K562 (cell line): ENCODE results near the gene BSN. TPM values are rescaled to one million over a fixed set of nuclear protein-coding genes. Genes with fewer than 3 reads are reported as not detected.

Experiments used
- ATF1 ChIP-seq, 2 experiments: fragments of 450-650 bp in 1 of 2; IDR thresholded peaks; 2 replicates each; pipeline ENCODE4 v1.6.1; 2016; ENCODE audit warnings: missing compliant biosample characterization in 1 of 2, missing genetic modification characterization in 1 of 2
- BHLHE40 ChIP-seq: IDR thresholded peaks from 2 replicates; pipeline ENCODE4 v1.6.1; 2011; ENCODE audit warnings: low read length, improper control_type of control experiment
- BRF1 ChIP-seq: IDR thresholded peaks from 3 replicates; pipeline ENCODE4 v1.6.1; 2011; ENCODE audit warnings: borderline replicate concordance, mild to moderate bottlenecking; ENCODE audit not compliant: insufficient read length; ENCODE audit errors: extremely low read depth
- CEBPG ChIP-seq, 3 experiments: fragments of 200-800 bp in 1 of 3; sonication (Bioruptor generic) in 1 of 3; sonication (generic) in 1 of 3; formaldehyde crosslinking in 1 of 3; IDR thresholded peaks in 2 of 3; conservative IDR thresholded peaks in 1 of 3; 2 replicates each; pipeline versions ENCODE4 v1.6.1 to v1.8.0; 2016 to 2022; ENCODE audit warnings: missing compliant biosample characterization in 2 of 3, missing genetic modification characterization in 2 of 3, mild to moderate bottlenecking in 1 of 3, missing genetic modification reagents in 1 of 3
- EHMT2 ChIP-seq: fragments of 450-650 bp; IDR thresholded peaks from 2 replicates; pipeline ENCODE4 v1.6.1; 2018; ENCODE audit warnings: antibody characterized with exemption
- ERF ChIP-seq: fragments of 450-650 bp; formaldehyde crosslinking; IDR thresholded peaks from 2 replicates; pipeline ENCODE4 v1.4.0; 2020; ENCODE audit warnings: mild to moderate bottlenecking, mixed read lengths
- HNRNPLL ChIP-seq: fragments of 200-400 bp; formaldehyde crosslinking; IDR thresholded peaks from 2 replicates; pipeline ENCODE4 v1.6.1; 2017; ENCODE audit warnings: low read length, low read depth, mild to moderate bottlenecking; ENCODE audit not compliant: poor library complexity, severe bottlenecking
- KAT7 ChIP-seq: sonication (generic); formaldehyde crosslinking; IDR thresholded peaks from 2 replicates; pipeline ENCODE4 v1.8.0; 2022; ENCODE audit warnings: missing genetic modification reagents, mild to moderate bottlenecking, borderline replicate concordance
- KAT8 ChIP-seq: fragments of 450-650 bp; IDR thresholded peaks from 2 replicates; pipeline ENCODE4 v1.6.1; 2016; ENCODE audit warnings: low read depth, mild to moderate bottlenecking
- NFE2L1 ChIP-seq: fragments of 450-650 bp; IDR thresholded peaks from 2 replicates; pipeline ENCODE4 v1.6.1; 2016; ENCODE audit warnings: missing genetic modification characterization, low read depth, mild to moderate bottlenecking, missing compliant biosample characterization, moderate library complexity, borderline replicate concordance
- NR3C1 ChIP-seq: sonication (generic); formaldehyde crosslinking; IDR thresholded peaks from 2 replicates; pipeline ENCODE4 v1.8.1; 2022; ENCODE audit warnings: missing genetic modification reagents
- YY1 ChIP-seq, 3 experiments: IDR thresholded peaks; 2 replicates each; pipeline ENCODE4 v1.6.1; 2011; ENCODE audit warnings: low read length in 2 of 3, mild to moderate bottlenecking in 2 of 3, moderate library complexity in 2 of 3, borderline replicate concordance in 1 of 3, control low read depth in 1 of 3, low read depth in 1 of 3; ENCODE audit not compliant: insufficient read depth in 3 of 3, insufficient replicate concordance in 2 of 3, control insufficient read depth in 1 of 3, insufficient read length in 1 of 3; ENCODE audit errors: extremely low read depth in 1 of 3
- ZNF253 ChIP-seq: fragments of 250-450 bp; sonication (Bioruptor Pico); conservative IDR thresholded peaks from 2 replicates; pipeline ENCODE4 v1.6.1; 2021; ENCODE audit warnings: mild to moderate bottlenecking
- ZNF263 ChIP-seq: sonication (generic); formaldehyde crosslinking; IDR thresholded peaks from 2 replicates; pipeline ENCODE4 v1.8.0; 2022; ENCODE audit warnings: mild to moderate bottlenecking, missing genetic modification reagents, borderline replicate concordance
- ZSCAN29 ChIP-seq: fragments of 450-650 bp; IDR thresholded peaks from 2 replicates; pipeline ENCODE4 v1.6.1; 2017
- polyA plus RNA-seq, 8 experiments: library from polyadenylated mRNA; depleted of rRNA in 4 of 8; stranded (reverse) in 5 of 8; unstranded in 3 of 8; fragments of >200 nt; fragmentation: Nextera tagmentation in 2 of 8; fragmentation: Illumina TruSeq in 1 of 8; extraction: Ambion mirVana in 2 of 8; extraction: Trizol in 1 of 8; gene quantifications; 2 replicates each; pipeline versions ENCODE4 v1.2.1 to v1.2.3, GENCODE V29; 2011 to 2014; ENCODE audit warnings: inconsistent platforms in 1 of 8, missing spikeins in 1 of 8
- total RNA-seq, 7 experiments: library from RNA; depleted of rRNA in 6 of 7; stranded (reverse); fragments of >200 nt in 6 of 7; fragmentation: Illumina TruSeq in 2 of 7; extraction: Trizol in 2 of 7; gene quantifications; 2 replicates each; pipeline versions ENCODE4 v1.2.1 to v1.2.3, GENCODE V29; 2011 to 2021; ENCODE audit warnings: low replicate concordance in 1 of 7
- TF ChIP-seq, protein P1 (sequence below): fragments of 150-350 bp; IDR thresholded peaks from 2 replicates; pipeline ENCODE4 v1.6.1; 2014; ENCODE audit warnings: low read depth, mild to moderate bottlenecking, low read length, borderline replicate concordance
- TF ChIP-seq, protein P2 (sequence below), 2 experiments: fragments of 150-350 bp in 1 of 2; IDR thresholded peaks; 2 replicates each; pipeline ENCODE4 v1.6.1; 2012 to 2016; ENCODE audit warnings: low read depth in 2 of 2, low read length in 2 of 2, mild to moderate bottlenecking in 1 of 2, moderate library complexity in 1 of 2
- TF ChIP-seq, protein P3 (sequence below), 2 experiments: fragments of 450-650 bp in 1 of 2; sonication (generic) in 1 of 2; formaldehyde crosslinking; conservative IDR thresholded peaks; 2 replicates each; pipeline versions ENCODE4 v1.4.0 to v1.8.1; 2020 to 2022; ENCODE audit warnings: mild to moderate bottlenecking in 1 of 2, missing genetic modification reagents in 1 of 2

The BSN gene
- total and polyA plus RNA-seq, 9 of the 15 experiments (the other 6 are each of a cell fraction or from before 2014, with no cell fraction given) = 0.03 to 1.5 (median 0.29) TPM

- TF ChIP-seq, protein P1, sequence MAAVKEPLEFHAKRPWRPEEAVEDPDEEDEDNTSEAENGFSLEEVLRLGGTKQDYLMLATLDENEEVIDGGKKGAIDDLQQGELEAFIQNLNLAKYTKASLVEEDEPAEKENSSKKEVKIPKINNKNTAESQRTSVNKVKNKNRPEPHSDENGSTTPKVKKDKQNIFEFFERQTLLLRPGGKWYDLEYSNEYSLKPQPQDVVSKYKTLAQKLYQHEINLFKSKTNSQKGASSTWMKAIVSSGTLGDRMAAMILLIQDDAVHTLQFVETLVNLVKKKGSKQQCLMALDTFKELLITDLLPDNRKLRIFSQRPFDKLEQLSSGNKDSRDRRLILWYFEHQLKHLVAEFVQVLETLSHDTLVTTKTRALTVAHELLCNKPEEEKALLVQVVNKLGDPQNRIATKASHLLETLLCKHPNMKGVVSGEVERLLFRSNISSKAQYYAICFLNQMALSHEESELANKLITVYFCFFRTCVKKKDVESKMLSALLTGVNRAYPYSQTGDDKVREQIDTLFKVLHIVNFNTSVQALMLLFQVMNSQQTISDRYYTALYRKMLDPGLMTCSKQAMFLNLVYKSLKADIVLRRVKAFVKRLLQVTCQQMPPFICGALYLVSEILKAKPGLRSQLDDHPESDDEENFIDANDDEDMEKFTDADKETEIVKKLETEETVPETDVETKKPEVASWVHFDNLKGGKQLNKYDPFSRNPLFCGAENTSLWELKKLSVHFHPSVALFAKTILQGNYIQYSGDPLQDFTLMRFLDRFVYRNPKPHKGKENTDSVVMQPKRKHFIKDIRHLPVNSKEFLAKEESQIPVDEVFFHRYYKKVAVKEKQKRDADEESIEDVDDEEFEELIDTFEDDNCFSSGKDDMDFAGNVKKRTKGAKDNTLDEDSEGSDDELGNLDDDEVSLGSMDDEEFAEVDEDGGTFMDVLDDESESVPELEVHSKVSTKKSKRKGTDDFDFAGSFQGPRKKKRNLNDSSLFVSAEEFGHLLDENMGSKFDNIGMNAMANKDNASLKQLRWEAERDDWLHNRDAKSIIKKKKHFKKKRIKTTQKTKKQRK = no peak
- TF ChIP-seq, protein P2, sequence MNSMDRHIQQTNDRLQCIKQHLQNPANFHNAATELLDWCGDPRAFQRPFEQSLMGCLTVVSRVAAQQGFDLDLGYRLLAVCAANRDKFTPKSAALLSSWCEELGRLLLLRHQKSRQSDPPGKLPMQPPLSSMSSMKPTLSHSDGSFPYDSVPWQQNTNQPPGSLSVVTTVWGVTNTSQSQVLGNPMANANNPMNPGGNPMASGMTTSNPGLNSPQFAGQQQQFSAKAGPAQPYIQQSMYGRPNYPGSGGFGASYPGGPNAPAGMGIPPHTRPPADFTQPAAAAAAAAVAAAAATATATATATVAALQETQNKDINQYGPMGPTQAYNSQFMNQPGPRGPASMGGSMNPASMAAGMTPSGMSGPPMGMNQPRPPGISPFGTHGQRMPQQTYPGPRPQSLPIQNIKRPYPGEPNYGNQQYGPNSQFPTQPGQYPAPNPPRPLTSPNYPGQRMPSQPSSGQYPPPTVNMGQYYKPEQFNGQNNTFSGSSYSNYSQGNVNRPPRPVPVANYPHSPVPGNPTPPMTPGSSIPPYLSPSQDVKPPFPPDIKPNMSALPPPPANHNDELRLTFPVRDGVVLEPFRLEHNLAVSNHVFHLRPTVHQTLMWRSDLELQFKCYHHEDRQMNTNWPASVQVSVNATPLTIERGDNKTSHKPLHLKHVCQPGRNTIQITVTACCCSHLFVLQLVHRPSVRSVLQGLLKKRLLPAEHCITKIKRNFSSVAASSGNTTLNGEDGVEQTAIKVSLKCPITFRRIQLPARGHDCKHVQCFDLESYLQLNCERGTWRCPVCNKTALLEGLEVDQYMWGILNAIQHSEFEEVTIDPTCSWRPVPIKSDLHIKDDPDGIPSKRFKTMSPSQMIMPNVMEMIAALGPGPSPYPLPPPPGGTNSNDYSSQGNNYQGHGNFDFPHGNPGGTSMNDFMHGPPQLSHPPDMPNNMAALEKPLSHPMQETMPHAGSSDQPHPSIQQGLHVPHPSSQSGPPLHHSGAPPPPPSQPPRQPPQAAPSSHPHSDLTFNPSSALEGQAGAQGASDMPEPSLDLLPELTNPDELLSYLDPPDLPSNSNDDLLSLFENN (IDR thresholded peaks at IDR 0.05; ENCODE audit: low read depth in 2 of 2, low read length in 2 of 2) = no peak
- TF ChIP-seq ATF1 (CRISPR knock-in tag; IDR thresholded peaks at IDR 0.05) = peak; percentile 26; the same call in 1 of the 2 replicates
- TF ChIP-seq ATF1 (tag; IDR thresholded peaks at IDR 0.05) = peak; percentile 47
- TF ChIP-seq KAT7 (CRISPR knock-in tag) = no peak
- TF ChIP-seq ZNF263 (CRISPR knock-in tag) = no peak
- peak; percentile 59 for TF ChIP-seq BHLHE40
- TF ChIP-seq ZSCAN29 = no peak
- TF ChIP-seq, protein P3, sequence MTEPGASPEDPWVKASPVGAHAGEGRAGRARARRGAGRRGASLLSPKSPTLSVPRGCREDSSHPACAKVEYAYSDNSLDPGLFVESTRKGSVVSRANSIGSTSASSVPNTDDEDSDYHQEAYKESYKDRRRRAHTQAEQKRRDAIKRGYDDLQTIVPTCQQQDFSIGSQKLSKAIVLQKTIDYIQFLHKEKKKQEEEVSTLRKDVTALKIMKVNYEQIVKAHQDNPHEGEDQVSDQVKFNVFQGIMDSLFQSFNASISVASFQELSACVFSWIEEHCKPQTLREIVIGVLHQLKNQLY (CRISPR knock-in tag; conservative IDR thresholded peaks at IDR 0.05) = no peak
- no peak for TF ChIP-seq ERF (CRISPR knock-in tag)
- no peak for TF ChIP-seq BRF1
- no peak for TF ChIP-seq CEBPG (CRISPR knock-in tag; IDR thresholded peaks at IDR 0.05)
- TF ChIP-seq CEBPG (tag; conservative IDR thresholded peaks at IDR 0.05 in 1 of 2, IDR thresholded peaks at IDR 0.05 in 1 of 2) = no peak
- no peak for TF ChIP-seq ZNF253 (CRISPR knock-in tag)
- peak; percentile 20 for TF ChIP-seq HNRNPLL
- TF ChIP-seq NFE2L1 (tag) = no peak
- no peak for TF ChIP-seq KAT8
- TF ChIP-seq YY1 (IDR thresholded peaks at IDR 0.05; ENCODE audit: borderline replicate concordance in 1 of 3, control insufficient read depth in 1 of 3, extremely low read depth in 1 of 3, insufficient read depth in 3 of 3, insufficient read length in 1 of 3, insufficient replicate concordance in 2 of 3, low read depth in 1 of 3, low read length in 2 of 3) = peak in 2 of 3 experiments; percentile 3 to 34
- TF ChIP-seq NR3C1 (CRISPR knock-in tag) = no peak
- TF ChIP-seq EHMT2 = no peak
Measured at GRCh38 chr3:49673715-49674496, 119.6 kb downstream of the BSN start, which contains the start of gene APEH (continued).
